ENCODE results near the gene CELA2A.

CELA2A gene

GRCh38 chr1:15456313-15456954, at the start of gene CELA2A:
CELA2A (plus strand) TSS chr1:15456732; CDS start chr1:15456754, 22 bp downstream.
- in situ Hi-C loops (cut with MboI; ENCODE audit: low sequenced_read_pairs), result no loop called here

- in situ Hi-C loops (cut with MboI; ENCODE audit: low sequenced_read_pairs), result no loop called here
Observed at GRCh38 chr1:15407580-15407979, 49.0 kb upstream of the CELA2A start.

GRCh38 chr1:15408890-15409387, 47.6 kb upstream of the CELA2A start:
- in situ Hi-C loops (cut with MboI; ENCODE audit: low sequenced_read_pairs), result no loop called here

GRCh38 chr1:15409388-15410222, 46.9 kb upstream of the CELA2A start, which contains the start of gene EFHD2:
EFHD2 (plus strand) TSS chr1:15409888; CDS start chr1:15409972, 84 bp downstream.
- in situ Hi-C loops (cut with MboI; ENCODE audit: low sequenced_read_pairs), result no loop called here

- in situ Hi-C loops (cut with MboI; ENCODE audit: low sequenced_read_pairs), result no loop called here
Observed at GRCh38 chr1:15410223-15410883, 46.2 kb upstream of the CELA2A start.

- in situ Hi-C loops (cut with MboI; ENCODE audit: low sequenced_read_pairs), result no loop called here
Observed at GRCh38 chr1:15410884-15411245, 45.7 kb upstream of the CELA2A start.

GRCh38 chr1:15411593-15412137, 44.9 kb upstream of the CELA2A start:
- in situ Hi-C loops (cut with MboI; ENCODE audit: low sequenced_read_pairs), result no loop called here

GRCh38 chr1:15412175-15412800, 44.2 kb upstream of the CELA2A start:
- in situ Hi-C loops (cut with MboI; ENCODE audit: low sequenced_read_pairs), result no loop called here

- in situ Hi-C loops (cut with MboI; ENCODE audit: low sequenced_read_pairs), result no loop called here
Observed at GRCh38 chr1:15412843-15413242, 43.7 kb upstream of the CELA2A start.

- in situ Hi-C loops (cut with MboI; ENCODE audit: low sequenced_read_pairs), result no loop called here
Observed at GRCh38 chr1:15413563-15414444, 42.7 kb upstream of the CELA2A start.

GRCh38 chr1:15414445-15414983, 42.0 kb upstream of the CELA2A start:
- in situ Hi-C loops (cut with MboI; ENCODE audit: low sequenced_read_pairs), result no loop called here

GRCh38 chr1:15417059-15417934, 39.2 kb upstream of the CELA2A start:
- in situ Hi-C loops (cut with MboI; ENCODE audit: low sequenced_read_pairs), result no loop called here

- in situ Hi-C loops (cut with MboI; ENCODE audit: low sequenced_read_pairs), result no loop called here
Observed at GRCh38 chr1:15418806-15419515, 37.6 kb upstream of the CELA2A start.

GRCh38 chr1:15420853-15421465, 35.6 kb upstream of the CELA2A start:
- in situ Hi-C loops (cut with MboI; ENCODE audit: low sequenced_read_pairs), result no loop called here

GRCh38 chr1:15422871-15423270, 33.7 kb upstream of the CELA2A start:
- in situ Hi-C loops (cut with MboI; ENCODE audit: low sequenced_read_pairs), result no loop called here

- in situ Hi-C loops (cut with MboI; ENCODE audit: low sequenced_read_pairs), result no loop called here
Observed at GRCh38 chr1:15423355-15424077, 33.0 kb upstream of the CELA2A start.

- in situ Hi-C loops (cut with MboI; ENCODE audit: low sequenced_read_pairs), result no loop called here
Observed at GRCh38 chr1:15424146-15424667, 32.3 kb upstream of the CELA2A start.
